Measurements from ENCODE around the gene TM4SF4.

DNA sequence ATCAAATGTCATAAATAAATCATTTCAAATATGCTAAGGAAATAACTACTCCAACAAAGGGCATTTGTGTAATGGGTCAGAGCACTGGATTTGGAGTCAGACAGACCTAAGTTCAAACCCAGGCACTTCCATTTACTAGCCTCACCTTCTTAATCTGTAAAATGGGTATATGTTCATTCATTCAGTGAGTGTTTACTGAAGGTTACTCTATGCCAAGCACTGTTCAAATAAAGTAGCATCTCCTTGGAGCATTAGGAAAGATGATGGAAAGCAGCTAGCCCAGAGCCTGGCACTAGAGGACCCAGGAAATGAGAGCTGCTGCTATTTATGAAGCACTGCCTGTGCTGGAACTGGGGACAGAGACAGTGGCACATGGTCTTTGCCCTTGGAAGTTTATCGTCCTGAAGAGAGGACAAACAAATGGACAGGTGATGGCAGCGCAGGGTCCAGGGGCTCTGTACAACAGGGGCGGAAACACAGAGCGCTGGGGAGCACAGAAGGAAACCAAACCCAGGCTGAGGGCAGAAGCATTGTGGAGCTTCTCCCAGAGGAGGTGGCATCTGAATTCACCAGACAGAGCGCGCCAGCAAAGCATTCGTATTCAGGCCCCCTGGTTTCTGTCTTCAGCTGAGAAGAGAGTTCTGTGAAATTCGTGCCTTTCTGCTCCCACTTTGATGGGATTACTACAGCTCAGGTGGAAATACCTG is 19.0 kb downstream of the TM4SF4 start:
- TF ChIP-seq CTCF (IDR thresholded peaks at IDR 0.05) (no peak), POLR2A (IDR thresholded peaks at IDR 0.05) (no peak)

Data from vagina (tissue), 2 donors.